Loucy (cell line): ENCODE results near the gene MPPED2.

Experiments
- H2AFZ ChIP-seq: fragments of 200-600 bp; sonication (generic); 2 replicates; pipeline ENCODE4 v1.6.0; 2016; ENCODE audit warnings: antibody characterized with exemption, mild to moderate bottlenecking, low read length, moderate library complexity
- H3F3A ChIP-seq: fragments of 200-600 bp; 2 replicates; pipeline ENCODE4 v1.6.0; 2016; ENCODE audit warnings: antibody characterized with exemption, low read depth, mild to moderate bottlenecking
- H3K27me3 ChIP-seq: fragments of 200-600 bp; sonication (generic); 2 replicates; pipeline ENCODE4 v1.6.1; 2014; ENCODE audit warnings: low read length, mild to moderate bottlenecking; ENCODE audit not compliant: insufficient read depth, poor library complexity, severe bottlenecking
- H3K36me3 ChIP-seq: fragments of 200-600 bp; sonication (generic); 2 replicates; pipeline ENCODE4 v1.6.1; 2016; ENCODE audit warnings: low read length; ENCODE audit not compliant: insufficient read depth
- H3K4me1 ChIP-seq: fragments of 200-600 bp; sonication (generic); 2 replicates; pipeline ENCODE4 v1.5.1; 2014; ENCODE audit warnings: low read length, mild to moderate bottlenecking; ENCODE audit not compliant: insufficient read depth, poor library complexity, severe bottlenecking
- H3K4me2 ChIP-seq: fragments of 200-600 bp; sonication (generic); 2 replicates; pipeline ENCODE4 v1.6.0; 2014; ENCODE audit warnings: antibody characterized with exemption, low read length, low read depth, mild to moderate bottlenecking; ENCODE audit not compliant: poor library complexity, severe bottlenecking
- H3K4me3 ChIP-seq: fragments of 200-600 bp; sonication (generic); 2 replicates; pipeline ENCODE4 v1.5.1; 2014; ENCODE audit warnings: low read length, mild to moderate bottlenecking, mixed read lengths; ENCODE audit not compliant: poor library complexity, severe bottlenecking
- H3K79me2 ChIP-seq: fragments of 200-600 bp; sonication (generic); 2 replicates; pipeline ENCODE4 v1.6.1; 2014; ENCODE audit warnings: low read length; ENCODE audit not compliant: insufficient read depth
- H3K9ac ChIP-seq: fragments of 200-600 bp; sonication (generic); 2 replicates; pipeline ENCODE4 v1.6.0; 2014; ENCODE audit warnings: mild to moderate bottlenecking, low read depth, low read length, moderate library complexity; ENCODE audit not compliant: poor library complexity, severe bottlenecking
- H3K9me2 ChIP-seq: fragments of 200-600 bp; sonication (generic); replicated peaks from 2 replicates; pipeline ENCODE4 v1.6.1; 2016; ENCODE audit warnings: low read depth, low read length, mixed read lengths
- H3K9me3 ChIP-seq: fragments of 200-600 bp; sonication (generic); 2 replicates; pipeline ENCODE4 v1.6.1; 2014; ENCODE audit warnings: mild to moderate bottlenecking, antibody characterized with exemption, low read length, low read depth; ENCODE audit not compliant: insufficient read depth
- H4K20me1 ChIP-seq: fragments of 200-600 bp; sonication (generic); 2 replicates; pipeline ENCODE4 v1.6.0; 2014; ENCODE audit warnings: antibody characterized with exemption, low read length, mild to moderate bottlenecking; ENCODE audit not compliant: insufficient read depth, poor library complexity, severe bottlenecking
- EZH2phosphoT487 ChIP-seq: fragments of 200-600 bp; IDR thresholded peaks from 2 replicates; pipeline ENCODE4 v1.6.1; 2018; ENCODE audit warnings: antibody characterized with exemption, mild to moderate bottlenecking, moderate library complexity, borderline replicate concordance
- TF ChIP-seq, protein P1 (sequence below): fragments of 200-600 bp; sonication (generic); conservative IDR thresholded peaks from 2 replicates; pipeline ENCODE4 v1.5.1; 2014; ENCODE audit warnings: mild to moderate bottlenecking, antibody characterized with exemption, low read length

MPPED2 gene

DNA sequence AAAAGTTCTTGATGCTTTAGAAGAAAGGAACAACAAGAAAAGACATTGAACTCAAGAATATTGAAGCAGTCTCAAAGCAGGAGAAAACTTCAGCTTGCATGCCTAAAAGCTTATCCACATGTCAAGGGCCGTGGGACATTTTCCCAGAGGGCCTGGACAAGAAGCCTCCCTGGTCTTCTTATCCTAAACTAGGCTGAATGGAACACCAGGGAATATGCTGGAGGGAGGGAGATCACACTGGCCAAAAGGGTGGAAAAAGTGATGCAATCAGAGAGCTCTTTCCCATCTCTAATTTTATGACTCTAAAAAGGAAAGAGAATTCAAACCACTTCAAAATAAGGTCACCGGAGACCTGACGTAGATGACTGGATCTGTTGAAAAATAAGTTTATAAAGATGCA, 107.2 kb downstream of the MPPED2 start:
- H3K27me3 ChIP-seq = no peaks in the 10 kb centered on the region
- no peaks in the 10 kb centered on the region for H3K79me2 ChIP-seq
- H3K9me2 ChIP-seq = no peaks in the 10 kb centered on the region
- H3K4me2 ChIP-seq = no peak overlapping the region
- no peaks in the 10 kb centered on the region for H3K36me3 ChIP-seq
- H4K20me1 ChIP-seq = no peaks in the 10 kb centered on the region
- H3K9me3 ChIP-seq = no peaks in the 10 kb centered on the region
- no peaks in the 10 kb centered on the region for H3F3A ChIP-seq
- H3K4me1 ChIP-seq = no peaks in the 10 kb centered on the region
- no peak overlapping the region for H3K9ac ChIP-seq
- no peak overlapping the region for H2AFZ ChIP-seq
- TF ChIP-seq, protein P1, sequence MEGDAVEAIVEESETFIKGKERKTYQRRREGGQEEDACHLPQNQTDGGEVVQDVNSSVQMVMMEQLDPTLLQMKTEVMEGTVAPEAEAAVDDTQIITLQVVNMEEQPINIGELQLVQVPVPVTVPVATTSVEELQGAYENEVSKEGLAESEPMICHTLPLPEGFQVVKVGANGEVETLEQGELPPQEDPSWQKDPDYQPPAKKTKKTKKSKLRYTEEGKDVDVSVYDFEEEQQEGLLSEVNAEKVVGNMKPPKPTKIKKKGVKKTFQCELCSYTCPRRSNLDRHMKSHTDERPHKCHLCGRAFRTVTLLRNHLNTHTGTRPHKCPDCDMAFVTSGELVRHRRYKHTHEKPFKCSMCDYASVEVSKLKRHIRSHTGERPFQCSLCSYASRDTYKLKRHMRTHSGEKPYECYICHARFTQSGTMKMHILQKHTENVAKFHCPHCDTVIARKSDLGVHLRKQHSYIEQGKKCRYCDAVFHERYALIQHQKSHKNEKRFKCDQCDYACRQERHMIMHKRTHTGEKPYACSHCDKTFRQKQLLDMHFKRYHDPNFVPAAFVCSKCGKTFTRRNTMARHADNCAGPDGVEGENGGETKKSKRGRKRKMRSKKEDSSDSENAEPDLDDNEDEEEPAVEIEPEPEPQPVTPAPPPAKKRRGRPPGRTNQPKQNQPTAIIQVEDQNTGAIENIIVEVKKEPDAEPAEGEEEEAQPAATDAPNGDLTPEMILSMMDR = no peak
- TF ChIP-seq EZH2phosphoT487 = no peak
- no peak overlapping the region for H3K4me3 ChIP-seq

DNA sequence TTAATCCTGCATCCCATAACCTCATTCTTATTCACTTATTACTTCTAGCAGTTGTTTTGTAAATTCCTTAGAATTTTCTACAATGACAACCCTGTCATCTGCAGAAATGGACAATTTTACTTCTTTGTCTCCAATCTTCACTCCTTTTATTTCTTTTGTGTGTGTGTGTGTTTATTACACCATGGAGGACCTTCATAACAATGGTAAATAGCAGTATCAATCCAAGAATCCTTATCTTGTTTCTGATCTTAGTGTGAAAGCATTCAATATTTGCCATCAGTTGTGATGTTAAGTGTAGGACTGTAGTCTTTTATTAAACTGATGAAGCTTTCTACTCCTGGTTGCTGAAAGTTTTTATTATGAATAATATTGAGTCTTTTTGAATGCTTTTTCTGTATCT, 109.1 kb downstream of the MPPED2 start:
- Histone ChIP-seq H3K9ac (no peak overlapping the region), H3K4me3 (no peak overlapping the region), H4K20me1 (no peaks in the 10 kb centered on the region), H3K4me1 (no peaks in the 10 kb centered on the region), H2AFZ (no peak overlapping the region), H3K27me3 (no peaks in the 10 kb centered on the region), H3K9me3 (no peaks in the 10 kb centered on the region), H3F3A (no peaks in the 10 kb centered on the region), H3K9me2 (no peaks in the 10 kb centered on the region), H3K4me2 (no peak overlapping the region), H3K36me3 (no peaks in the 10 kb centered on the region), H3K79me2 (no peaks in the 10 kb centered on the region)
- TF ChIP-seq EZH2phosphoT487 = no peak
- TF ChIP-seq, protein P1 = no peak

DNA sequence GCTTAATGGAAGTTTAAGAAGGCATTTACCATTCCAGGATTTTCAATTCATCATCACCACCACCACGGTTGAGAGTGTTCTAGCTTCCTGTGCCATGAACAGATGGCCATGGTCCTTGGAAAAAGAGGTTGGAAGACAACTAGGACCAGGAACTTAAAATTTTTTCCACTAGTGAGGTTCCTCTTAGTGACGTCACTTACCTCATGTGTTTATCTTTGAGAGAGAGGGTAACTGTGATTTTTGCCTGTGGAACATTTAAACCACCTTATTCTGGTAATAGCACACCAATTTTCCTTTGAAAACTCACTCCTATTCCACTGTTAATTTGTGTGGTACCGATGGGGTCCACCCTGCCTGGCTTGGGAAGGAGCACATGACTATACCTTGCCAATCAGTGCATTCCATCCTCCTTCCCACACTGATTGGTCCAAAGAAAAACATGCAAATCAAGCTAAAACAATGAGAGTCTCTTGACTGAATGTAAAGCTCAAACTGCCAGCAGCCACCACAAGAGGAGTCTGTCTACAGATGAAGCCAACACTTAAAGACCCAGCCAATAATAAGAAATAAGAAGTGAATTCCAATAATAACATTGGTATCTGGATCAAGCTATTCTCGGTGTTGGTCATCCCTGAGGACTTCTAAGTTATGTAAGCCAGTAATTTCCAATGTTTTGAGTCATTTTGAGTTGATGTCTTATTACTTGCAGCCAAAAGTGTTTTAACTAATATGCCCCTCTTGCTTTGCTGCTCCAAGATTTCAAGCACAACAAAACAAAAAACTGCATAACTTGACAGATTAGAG, 111.8 kb downstream of the MPPED2 start:
- H4K20me1 ChIP-seq = no peaks in the 10 kb centered on the region
- no peaks in the 10 kb centered on the region for H3K9me3 ChIP-seq
- H3K4me1 ChIP-seq = no peaks in the 10 kb centered on the region
- no peak overlapping the region for H3K4me3 ChIP-seq
- H3K27me3 ChIP-seq = no peaks in the 10 kb centered on the region
- H3K79me2 ChIP-seq = no peaks in the 10 kb centered on the region
- no peak overlapping the region for H2AFZ ChIP-seq
- no peak overlapping the region for H3K9ac ChIP-seq
- H3K4me2 ChIP-seq = no peak overlapping the region
- H3K9me2 ChIP-seq = no peaks in the 10 kb centered on the region
- no peak for TF ChIP-seq EZH2phosphoT487
- TF ChIP-seq, protein P1 = no peak
- H3F3A ChIP-seq = no peaks in the 10 kb centered on the region
- H3K36me3 ChIP-seq = no peaks in the 10 kb centered on the region
